HL-60 (cell line): ENCODE results near the gene MSI2.

Source experiments
- DNase-seq, 2 experiments: peaks; one replicate each; pipeline ENCODE4 v3.0.0-alpha.2; 2010 to 2020; ENCODE audit warnings: low read depth in 1 of 2, low spot score in 1 of 2
- H3K27ac ChIP-seq: fragments of 250-450 bp; sonication (Bioruptor Pico); replicated peaks from 2 replicates; pipeline ENCODE4 v1.5.1; 2020; ENCODE audit warnings: mild to moderate bottlenecking, moderate library complexity
- H3K27me3 ChIP-seq: fragments of 250-450 bp; sonication (Bioruptor Pico); 2 replicates; pipeline ENCODE4 v1.5.1; 2021; ENCODE audit warnings: mild to moderate bottlenecking, moderate library complexity; ENCODE audit not compliant: insufficient read depth, poor library complexity, severe bottlenecking
- H3K4me3 ChIP-seq: replicated peaks from 2 replicates; pipeline ENCODE4 v1.5.1; 2011; ENCODE audit warnings: mild to moderate bottlenecking, control low read depth, low read length; ENCODE audit not compliant: insufficient read depth
- GABPA ChIP-seq: IDR thresholded peaks from 2 replicates; pipeline ENCODE4 v1.6.1; 2012; ENCODE audit warnings: low read depth
- POLR2AphosphoS5 ChIP-seq: IDR thresholded peaks from 2 replicates; pipeline ENCODE4 v1.6.1; 2012; ENCODE audit warnings: low read depth
- REST ChIP-seq: IDR thresholded peaks from 2 replicates; pipeline ENCODE4 v1.6.1; 2012; ENCODE audit warnings: low read depth; ENCODE audit not compliant: insufficient replicate concordance
- SPI1 ChIP-seq: IDR thresholded peaks from 2 replicates; pipeline ENCODE4 v1.6.1; 2012; ENCODE audit warnings: low read depth, mild to moderate bottlenecking, borderline replicate concordance
- TF ChIP-seq, protein P1 (sequence below): IDR thresholded peaks from one replicate; pipeline ENCODE4 v1.5.1; 2011; ENCODE audit warnings: low read length, control low read depth, inconsistent platforms; ENCODE audit not compliant: insufficient read depth

MSI2 gene

GRCh38 chr17:57264776-57265175, 8.5 kb downstream of the MSI2 start:
- Histone ChIP-seq H3K27ac (no peak overlapping the region), H3K27me3 (no peaks in the 10 kb centered on the region), H3K4me3 (no peak overlapping the region)
- DNase-seq: no peak
- TF ChIP-seq POLR2AphosphoS5 (no peak), REST (no peak), SPI1 (no peak), GABPA (no peak)
- TF ChIP-seq, protein P1, sequence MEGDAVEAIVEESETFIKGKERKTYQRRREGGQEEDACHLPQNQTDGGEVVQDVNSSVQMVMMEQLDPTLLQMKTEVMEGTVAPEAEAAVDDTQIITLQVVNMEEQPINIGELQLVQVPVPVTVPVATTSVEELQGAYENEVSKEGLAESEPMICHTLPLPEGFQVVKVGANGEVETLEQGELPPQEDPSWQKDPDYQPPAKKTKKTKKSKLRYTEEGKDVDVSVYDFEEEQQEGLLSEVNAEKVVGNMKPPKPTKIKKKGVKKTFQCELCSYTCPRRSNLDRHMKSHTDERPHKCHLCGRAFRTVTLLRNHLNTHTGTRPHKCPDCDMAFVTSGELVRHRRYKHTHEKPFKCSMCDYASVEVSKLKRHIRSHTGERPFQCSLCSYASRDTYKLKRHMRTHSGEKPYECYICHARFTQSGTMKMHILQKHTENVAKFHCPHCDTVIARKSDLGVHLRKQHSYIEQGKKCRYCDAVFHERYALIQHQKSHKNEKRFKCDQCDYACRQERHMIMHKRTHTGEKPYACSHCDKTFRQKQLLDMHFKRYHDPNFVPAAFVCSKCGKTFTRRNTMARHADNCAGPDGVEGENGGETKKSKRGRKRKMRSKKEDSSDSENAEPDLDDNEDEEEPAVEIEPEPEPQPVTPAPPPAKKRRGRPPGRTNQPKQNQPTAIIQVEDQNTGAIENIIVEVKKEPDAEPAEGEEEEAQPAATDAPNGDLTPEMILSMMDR: no peak

GRCh38 chr17:57266902-57267311, 10.6 kb downstream of the MSI2 start:
- DNase-seq: no peak
- H3K27me3 ChIP-seq: no peaks in the 10 kb centered on the region
- no peak overlapping the region for H3K27ac ChIP-seq
- TF ChIP-seq POLR2AphosphoS5: no peak
- TF ChIP-seq SPI1: no peak
- no peak for TF ChIP-seq REST
- TF ChIP-seq, protein P1: no peak
- TF ChIP-seq GABPA: no peak
- H3K4me3 ChIP-seq: no peak overlapping the region

- H3K27ac ChIP-seq: no peak overlapping the region
- DNase-seq: no peak
- TF ChIP-seq SPI1: no peak
- TF ChIP-seq POLR2AphosphoS5: no peak
- TF ChIP-seq, protein P1: no peak
- TF ChIP-seq REST: no peak
- no peak for TF ChIP-seq GABPA
- no peaks in the 10 kb centered on the region for H3K27me3 ChIP-seq
- no peak overlapping the region for H3K4me3 ChIP-seq
These were observed 11.9 kb downstream of the MSI2 start for GRCh38 chr17:57268181-57268580.
